SW480 (cell line): ENCODE results near the gene SMARCD2.

ENCODE experiments used
- DNase-seq: peaks from one replicate; pipeline ENCODE4 v3.0.0-alpha.2; 2016; ENCODE audit warnings: low spot score

Gene SMARCD2

DNA sequence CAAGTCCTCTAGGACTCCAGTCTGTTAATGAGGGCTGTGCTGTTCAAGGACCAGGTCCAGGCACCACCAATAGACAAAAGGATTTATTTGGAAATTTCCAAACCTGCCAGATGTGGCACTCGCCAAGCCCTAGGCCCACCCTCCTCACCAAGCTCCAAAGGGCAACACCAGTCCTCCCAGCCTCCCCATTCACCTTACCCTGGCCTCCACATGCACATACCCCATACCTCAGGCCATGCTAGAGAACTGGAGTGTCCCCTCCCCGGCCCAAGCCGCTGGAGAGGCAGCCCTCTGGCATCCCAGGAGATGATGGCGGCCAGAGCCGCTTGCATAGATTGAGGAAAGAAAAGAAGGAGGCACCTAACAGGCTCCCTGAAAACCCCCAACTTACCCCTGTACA, 10.5 kb downstream of the SMARCD2 start:
- no peak for DNase-seq

DNA sequence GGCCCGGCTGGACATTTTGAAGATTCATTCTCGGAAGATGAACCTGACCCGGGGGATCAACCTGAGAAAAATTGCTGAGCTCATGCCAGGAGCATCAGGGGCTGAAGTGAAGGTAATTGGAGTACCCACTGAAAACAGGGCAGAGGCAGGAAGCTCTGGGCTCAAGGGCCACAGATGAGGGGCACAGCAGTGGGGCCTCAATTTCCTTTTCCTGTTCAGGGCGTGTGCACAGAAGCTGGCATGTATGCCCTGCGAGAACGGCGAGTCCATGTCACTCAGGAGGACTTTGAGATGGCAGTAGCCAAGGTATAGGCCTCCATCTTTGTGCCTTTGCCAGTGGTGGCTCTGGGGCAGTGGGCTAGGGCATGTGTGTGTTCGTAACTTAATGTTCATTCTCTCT, 11.0 kb downstream of the SMARCD2 start:
- no peak for DNase-seq

DNA sequence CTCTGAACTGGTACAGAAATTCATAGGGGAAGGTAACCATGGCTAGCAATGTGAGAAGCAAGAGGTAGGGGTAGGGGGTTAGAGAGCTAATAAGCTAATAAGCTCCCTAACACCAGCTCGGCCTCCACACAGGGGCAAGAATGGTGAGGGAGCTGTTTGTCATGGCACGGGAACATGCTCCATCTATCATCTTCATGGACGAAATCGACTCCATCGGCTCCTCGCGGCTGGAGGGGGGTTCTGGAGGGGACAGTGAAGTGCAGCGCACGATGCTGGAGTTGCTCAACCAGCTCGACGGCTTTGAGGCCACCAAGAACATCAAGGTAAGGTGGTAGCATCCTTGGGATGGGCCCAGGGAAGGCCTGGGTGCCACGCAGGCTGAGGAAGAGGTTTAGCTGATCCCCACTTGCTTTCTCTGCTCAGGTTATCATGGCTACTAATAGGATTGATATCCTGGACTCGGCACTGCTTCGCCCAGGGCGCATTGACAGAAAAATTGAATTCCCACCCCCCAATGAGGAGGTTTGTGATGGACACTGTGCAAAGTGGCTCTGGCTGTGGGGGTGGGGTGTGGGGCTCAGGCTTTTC, 11.5 kb downstream of the SMARCD2 start:
- no peak for DNase-seq

DNA sequence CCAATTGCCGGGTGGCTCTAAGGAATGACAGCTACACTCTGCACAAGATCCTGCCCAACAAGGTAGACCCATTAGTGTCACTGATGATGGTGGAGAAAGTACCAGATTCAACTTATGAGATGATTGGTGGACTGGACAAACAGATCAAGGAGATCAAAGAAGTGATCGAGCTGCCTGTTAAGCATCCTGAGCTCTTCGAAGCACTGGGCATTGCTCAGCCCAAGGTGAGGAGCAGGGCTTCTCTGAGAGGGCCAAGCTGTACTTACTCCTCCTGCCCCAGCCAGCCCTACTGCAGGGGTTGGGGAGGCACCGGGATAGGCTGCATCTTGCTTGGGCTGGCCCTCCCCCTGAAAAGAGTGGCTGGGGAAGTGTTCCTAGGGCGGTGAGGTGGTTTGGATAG, 12.2 kb downstream of the SMARCD2 start:
- no peak for DNase-seq

DNA sequence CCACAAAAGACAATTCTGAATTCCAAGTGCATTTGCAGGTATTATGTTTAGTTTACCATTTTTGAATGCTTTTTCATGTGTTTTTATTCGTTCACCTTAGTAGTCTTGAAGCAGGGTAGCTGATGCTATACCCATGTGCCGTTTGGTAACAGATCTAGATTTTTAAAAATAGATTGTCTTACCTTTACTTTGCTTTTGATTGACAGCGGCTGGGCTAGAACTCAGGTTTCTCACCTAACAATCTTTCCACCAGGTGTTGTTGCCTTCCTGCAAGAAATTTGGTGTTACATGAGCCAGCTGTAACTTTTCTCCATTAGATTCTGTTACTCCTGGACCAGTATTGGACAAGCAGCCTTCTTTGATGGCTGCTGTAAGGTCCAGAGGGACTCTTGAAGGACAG, 13.5 kb downstream of the SMARCD2 start:
- no peak for DNase-seq

DNA sequence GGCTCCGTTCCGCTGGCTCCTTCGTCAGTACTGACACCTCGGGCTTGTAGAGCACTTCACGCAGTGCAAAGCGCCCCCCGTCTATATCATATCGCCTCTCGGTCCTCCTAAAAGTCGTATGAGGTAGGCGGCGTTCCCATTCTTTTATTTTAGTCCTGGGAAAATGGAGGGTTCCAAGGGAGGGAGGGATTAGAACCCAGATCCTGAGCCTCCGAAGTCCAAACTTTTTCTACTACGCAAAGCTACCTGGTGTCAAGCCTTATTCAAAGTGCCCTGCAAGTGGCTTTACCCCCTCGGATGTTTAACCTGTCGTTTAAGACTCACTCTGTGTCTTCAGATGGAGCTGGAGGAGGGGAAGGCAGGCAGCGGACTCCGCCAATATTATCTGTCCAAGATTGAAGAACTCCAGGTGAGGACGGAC, 14.7 kb downstream of the SMARCD2 start:
- no peak for DNase-seq

DNA sequence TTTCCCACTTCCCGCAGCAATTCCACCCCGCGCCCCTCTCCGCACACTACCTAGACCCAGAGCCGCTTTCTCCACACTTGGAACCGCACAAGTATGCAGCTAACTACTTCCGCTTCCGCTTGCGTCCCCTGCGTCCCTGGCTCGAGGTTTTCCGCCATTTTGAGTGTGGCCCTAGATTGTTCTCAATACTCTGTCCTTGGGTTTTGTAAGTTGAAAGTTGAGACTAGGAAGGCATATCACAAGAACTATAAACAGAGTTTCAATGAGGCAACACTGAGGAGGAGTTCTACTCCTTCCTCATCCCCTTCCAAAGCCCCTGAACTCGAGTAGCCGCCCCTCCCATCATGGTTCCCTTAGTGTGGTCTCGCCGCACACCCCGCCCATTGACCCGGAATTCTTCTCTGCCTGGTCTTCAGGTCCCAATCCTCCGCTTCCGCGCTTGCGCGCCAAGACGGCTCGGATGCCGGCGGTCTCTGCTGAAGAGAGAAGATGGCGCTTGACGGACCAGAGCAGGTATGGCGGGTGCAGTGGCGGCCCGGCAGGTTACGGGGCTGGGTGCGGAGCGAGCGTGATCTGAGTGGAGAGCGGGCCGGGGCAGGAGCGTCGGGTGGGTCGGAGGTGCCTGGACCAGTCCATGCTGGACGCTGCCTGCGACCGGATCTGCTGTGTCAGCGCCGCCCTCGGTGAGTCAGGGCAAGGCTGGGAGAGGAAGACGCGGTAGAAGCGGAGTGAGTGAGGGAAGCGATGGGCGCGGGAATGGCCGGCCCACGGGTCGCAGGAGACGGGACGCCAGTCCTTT, 15.3 kb downstream of the SMARCD2 start, which contains the start of the genes FTSJ3 and PSMC5:
Gene FTSJ3 (minus strand): TSS at position 662 of the 799 bp plus-strand sequence. CDS start 761 bp downstream, outside the sequence.
Gene PSMC5 (plus strand): TSS at position 430 of the 799 bp plus-strand sequence. CDS start 60 bp downstream, at position 490.
- peak; percentile 95 for DNase-seq

DNA sequence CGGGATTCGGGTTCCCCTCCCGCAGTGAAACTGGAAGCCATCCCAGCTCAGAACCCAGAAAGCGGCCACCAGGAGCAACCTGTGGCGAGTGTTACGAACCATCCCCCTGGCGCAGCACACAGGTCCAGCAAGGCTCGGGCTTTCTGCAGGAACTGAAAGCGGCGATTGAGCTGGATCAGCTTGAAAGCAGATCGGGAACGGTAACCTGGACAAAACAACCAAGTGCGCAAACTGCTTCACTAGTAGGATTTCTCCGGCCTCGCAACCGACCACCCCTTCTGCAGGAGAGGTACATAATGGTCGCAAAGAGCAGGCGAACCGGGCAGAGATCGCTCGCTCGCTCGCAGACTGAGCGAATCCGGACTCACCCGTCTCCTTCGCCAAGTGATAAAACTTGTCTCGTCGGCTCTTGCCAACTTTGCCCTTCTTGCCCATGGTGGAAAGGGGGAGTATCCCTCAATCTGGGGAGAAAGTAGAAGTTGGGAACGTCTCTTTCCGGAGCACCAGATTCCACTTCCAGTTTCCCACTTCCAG, 15.9 kb downstream of the SMARCD2 start:
- peak; percentile 26 for DNase-seq

DNA sequence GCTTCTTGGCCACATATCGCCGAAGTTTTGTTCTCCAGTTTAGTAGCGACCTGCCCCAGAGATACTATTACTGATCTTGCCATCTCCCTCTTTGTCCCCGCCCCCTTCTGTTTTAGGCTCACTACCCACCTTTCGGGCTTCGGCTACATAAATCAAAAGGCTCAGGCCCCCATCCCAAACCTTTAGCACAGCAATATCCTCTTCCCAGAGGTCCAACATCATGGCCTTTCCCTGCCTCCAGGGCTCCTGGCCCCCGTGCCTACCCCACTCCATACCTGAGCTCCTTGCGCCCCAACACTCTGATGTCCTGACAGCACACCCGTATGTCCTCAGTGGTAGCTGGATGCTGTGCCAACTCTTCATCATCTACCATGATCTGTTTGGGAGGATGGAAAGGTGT, 18.1 kb downstream of the SMARCD2 start:
- no peak for DNase-seq

DNA sequence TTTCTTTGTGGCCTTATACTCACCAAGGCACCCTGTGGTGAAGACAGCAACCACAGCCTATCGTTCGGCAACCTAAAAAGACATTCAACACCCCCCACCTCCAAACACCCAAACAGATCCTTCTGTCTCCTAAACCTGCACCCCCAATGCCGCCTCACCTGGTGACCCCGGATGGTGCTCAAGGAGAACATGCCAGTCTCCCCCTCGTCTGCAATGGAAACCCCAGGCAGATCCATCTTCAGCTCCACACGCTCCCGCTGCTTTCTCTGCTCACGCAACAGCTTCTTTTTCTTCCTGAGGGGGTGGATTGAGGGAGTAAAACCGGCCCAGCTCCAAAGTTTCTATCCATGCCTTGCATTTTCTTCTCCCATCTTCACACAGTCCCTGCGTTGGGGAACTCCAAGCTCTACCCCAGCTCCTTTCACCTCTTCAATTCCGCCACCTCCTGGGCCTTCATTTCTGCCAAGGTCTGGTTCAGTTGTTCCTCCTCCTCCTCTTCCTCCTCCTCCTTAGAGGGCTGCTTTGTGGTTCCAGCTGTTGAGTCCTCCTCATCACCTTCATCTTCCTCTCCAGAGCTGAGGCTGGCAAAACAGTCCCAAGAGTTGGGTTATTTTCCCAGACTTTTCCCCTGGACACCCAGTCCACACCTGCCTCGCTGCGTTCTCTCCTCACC, 18.7 kb downstream of the SMARCD2 start:
- no peak for DNase-seq

DNA sequence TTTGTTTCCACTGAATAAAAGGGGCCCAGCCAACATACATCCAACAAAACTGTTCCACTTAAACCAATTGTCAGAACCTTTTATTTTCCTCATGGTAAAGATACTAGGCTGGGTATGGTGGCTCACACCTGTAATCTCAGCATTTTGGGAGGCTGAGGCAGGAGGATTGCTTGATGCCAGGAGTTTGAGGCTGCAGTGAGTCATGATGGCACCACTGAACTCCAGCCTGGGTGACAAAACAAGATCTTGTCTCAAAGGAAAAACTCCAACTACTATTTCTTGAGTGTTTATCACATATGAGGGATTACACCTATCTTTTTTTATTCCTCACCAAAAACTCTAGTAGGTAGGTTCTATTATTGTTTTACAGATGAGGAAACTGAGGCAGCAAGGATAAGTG, 19.9 kb downstream of the SMARCD2 start:
- no peak for DNase-seq

DNA sequence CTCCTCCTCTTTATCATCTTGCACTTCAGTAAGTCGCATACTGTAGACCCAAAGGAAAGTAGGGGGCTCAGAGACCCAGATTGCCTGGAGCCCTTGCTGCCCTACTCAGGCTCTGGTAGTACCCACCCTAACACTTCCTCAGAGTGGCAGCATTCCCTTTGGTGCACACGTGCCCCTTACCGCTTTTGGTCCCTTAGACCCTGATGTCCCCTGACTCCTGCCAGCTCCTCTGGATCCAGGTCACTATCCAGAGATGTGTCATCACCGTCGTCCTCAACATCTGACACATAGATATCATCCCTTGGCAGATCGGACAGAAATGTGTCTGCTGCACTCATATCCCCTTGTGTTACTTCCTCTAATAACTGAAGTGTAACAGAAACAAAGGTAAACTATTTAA, 20.7 kb downstream of the SMARCD2 start:
- no peak for DNase-seq

DNA sequence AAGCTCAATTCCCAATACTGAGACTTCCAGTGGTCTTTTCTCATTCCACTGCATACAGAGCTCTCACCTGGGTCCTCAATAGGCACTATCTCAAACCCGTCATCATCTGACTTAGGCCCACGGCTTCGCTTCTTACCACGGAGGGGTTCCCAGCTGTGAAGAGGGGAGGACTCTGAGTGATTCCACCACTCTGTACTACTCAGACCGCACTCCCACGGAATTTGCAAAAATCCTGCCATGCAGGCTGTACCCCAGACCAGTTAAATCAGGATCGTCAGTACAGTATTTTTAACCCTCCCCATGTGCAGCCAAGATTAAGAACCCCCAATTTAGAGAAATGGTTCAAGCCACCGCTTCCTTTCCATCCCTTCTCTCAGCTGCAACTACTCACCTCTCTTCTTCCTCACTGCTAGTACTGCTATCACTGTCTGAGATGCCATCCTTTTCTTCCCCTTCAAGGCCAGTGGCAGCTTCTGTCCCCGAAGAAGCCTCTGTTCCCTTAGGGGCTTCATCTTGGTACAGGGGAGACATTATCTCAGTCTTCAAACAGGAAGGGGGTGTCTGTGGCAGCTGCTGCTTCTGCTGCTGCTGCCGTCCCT, 21.4 kb downstream of the SMARCD2 start:
- DNase-seq, result no peak

DNA sequence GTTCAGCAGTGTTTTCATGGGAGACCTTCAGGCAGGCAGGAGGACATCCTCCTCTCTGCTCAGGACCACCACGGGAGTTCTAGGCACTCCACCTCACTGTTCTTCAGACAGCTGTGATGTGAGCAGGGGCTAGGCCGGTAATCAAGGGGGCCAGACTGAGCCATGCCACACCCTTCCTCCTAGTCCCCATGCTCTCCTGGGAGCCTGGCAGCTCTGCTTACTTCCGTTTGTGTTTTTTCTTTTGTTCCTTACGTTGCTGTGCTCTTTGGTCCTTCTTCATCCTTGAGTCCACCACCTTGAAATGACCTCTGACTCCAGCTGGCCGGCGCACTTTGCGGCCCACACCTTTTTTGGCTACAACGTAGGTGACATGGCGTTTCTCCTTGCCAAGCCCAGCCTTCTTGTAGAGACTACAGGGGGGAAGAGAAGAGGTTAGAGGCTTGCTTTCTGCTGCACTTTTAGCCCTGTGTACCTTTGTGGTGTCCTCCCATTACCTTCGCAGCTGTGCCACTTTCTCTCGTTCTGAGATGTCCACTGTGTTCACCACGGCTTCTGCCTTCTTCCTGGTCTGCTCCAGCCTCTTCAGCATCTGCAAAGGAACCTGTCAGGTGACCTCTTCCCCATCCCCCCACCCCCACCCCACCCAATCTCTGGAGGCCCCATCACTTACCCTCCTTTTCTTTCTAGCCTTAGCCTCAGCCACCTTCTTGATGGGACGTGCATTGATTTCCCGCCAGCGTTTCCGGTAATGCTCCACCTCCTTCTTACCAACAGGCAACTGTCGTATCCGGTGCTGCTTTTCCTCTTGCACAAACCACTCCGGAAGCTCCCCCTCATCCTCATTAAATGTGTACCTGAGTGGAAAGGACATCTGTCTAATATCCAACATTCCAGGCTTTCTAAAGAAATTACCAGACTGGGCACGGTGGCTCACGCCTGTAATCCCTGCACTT, 22.6 kb downstream of the SMARCD2 start:
- no peak for DNase-seq

DNA sequence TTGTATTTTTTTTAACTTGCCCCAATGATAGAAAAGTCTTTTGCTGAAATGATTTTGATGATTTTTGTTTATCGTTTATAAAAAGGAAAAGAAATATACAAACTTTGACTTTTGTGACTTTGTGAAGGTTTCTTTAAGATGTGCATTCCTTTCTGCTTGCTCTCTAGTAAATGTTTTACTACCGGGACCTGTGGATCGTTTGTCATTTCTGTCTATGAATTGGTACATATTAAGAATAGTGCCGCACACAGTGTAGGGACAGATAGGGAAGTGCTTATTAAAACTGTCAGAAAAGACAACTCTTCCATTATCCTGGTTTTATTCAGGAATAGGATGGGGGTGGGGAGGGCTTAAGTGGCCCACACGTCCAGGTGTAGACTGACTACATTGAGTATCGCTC, 23.4 kb downstream of the SMARCD2 start:
- no peak for DNase-seq

DNA sequence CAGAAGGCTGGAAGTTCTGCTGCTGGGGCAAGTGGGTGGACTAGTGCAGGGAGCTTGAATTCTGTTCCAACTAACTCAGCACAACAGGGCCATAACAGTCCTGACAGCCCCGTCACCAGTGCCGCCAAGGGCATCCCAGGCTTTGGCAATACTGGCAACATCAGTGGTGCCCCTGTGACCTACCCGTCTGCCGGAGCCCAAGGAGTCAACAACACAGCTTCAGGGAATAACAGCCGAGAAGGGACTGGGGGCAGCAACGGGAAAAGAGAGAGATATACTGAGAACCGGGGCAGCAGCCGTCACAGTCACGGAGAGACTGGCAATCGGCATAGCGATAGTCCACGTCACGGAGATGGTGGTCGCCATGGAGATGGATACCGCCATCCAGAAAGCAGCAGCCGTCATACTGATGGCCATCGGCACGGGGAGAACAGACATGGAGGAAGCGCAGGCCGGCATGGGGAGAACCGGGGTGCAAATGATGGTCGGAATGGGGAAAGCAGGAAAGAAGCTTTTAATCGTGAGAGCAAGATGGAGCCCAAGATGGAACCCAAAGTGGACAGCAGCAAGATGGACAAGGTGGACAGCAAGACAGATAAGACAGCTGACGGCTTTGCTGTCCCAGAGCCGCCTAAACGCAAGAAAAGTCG, 24.6 kb downstream of the SMARCD2 start:
- DNase-seq, result no peak

DNA sequence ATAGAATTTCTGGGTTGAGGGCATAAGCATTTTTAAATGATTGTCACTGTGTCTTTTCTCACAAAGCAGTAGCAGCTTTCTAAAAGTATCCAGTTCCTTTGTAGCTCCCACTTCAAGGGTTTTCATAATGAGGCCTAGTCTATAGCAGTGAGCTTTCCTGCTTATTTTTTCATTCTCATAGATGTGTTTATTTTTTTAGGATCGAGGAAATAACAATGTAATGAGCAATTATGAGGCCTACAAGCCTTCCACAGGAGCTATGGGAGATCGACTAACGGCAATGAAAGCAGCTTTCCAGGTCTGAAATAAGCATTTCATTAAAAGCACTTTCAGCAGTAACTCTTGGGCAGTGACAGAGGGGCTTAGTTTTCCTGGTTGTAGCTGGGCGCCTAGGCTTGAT, 25.8 kb downstream of the SMARCD2 start:
- DNase-seq, result no peak

DNA sequence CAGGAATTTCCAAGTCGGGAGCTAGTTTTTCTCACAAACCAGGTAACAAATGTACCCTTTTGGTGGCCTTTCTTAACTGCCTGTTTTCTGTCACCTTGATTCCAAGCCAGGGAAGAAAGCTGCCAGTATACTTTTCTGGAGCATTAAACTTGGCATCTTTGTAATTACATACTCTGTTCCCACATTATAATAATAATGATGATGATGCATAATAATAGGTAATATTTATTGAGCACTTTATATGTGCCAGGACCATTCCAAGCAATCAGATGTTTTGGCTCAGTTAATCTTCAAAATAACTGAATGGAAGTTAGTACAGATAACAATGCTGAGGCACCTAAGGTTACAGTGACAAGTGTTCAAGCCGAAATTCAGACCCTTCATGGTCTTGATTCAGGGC, 26.4 kb downstream of the SMARCD2 start:
- no peak for DNase-seq

DNA sequence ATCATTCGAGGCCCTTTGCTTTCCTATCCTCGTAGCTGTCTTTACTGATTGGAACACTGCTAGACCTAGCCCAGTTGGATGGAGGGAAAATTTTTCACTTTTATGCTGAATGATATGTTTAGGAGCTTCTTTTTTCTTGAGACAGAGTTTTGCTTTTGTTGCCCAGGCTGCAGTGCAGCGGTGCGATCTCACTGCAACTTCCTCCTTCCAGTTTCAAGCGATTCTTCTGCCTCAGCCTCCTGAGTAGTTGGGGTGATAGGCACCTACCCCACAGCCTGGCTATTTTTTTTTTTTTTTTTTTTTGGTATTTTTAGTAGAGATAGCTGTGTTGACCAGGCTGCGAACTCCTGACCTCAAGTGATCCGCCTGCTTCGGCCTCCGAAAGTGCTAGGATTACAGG, 32.5 kb downstream of the SMARCD2 start:
- no peak for DNase-seq

DNA sequence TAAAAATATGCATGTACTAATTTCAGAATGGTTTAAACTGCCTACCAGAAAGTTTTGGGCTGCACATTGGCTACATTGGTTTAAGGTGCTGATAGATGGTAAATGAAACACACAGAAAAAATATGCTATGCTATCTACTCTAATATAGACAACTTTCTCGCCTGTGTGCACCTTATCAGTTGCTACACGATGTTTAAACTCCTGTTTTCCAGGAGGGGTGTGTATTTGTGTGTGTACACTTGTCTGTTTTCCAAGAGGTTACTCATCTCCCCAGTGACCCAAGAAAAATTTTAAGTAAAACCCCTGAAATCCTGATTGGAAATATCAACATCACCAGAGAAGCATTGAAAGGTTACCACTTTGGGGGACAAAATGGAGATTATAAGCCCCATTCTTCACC, 36.9 kb downstream of the SMARCD2 start:
- no peak for DNase-seq

DNA sequence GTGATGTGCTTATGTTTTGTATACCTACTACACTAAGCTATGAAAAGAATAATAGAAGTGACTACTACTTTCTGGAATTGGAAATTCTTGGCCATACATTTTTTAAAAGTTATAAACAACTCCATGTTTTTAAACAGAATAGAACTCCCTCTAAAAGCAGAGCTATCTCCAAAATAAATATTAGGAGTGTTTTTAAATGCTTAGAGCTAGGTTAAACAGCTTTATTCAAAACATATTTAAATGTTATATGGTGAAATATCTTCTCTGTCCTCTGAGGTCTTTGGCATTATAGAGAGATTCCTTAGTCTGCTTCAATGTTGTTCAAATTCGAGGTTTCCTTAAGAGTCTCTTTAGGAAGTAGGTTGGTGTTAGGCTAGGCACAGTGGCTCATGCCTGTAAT, 38.2 kb downstream of the SMARCD2 start:
- no peak for DNase-seq
